Measurements from ENCODE around the gene SEC23IP.

SEC23IP gene

GRCh38 chr10:119991816-119992215 is 99.3 kb downstream of the SEC23IP start:
- H3K9me3 ChIP-seq (ENCODE audit: control insufficient read depth, insufficient read depth, low read length) = no peaks in the 10 kb centered on the region
- no peak overlapping the region for H3K4me3 ChIP-seq (ENCODE audit: low read depth, low read length)
- no peaks in the 10 kb centered on the region for H3K4me1 ChIP-seq (ENCODE audit: control insufficient read depth, insufficient read depth, low read length)
- no peak overlapping the region for H3K9ac ChIP-seq (ENCODE audit: low read depth, low read length)
- no peaks in the 10 kb centered on the region for H3K36me3 ChIP-seq (ENCODE audit: control insufficient read depth, insufficient read depth, low read length)
- no peaks in the 10 kb centered on the region for H3K27me3 ChIP-seq (ENCODE audit: control insufficient read depth, insufficient read depth, low read length)

Data from iPS-15b (cell line).